GM12864 (cell line): Measurements from ENCODE around the gene RALGPS1.

Experiments
- DNase-seq: peaks from one replicate; pipeline ENCODE4 v3.0.0-alpha.2; 2011; ENCODE audit warnings: low read depth
- H3K4me3 ChIP-seq: 2 replicates; pipeline ENCODE4 v1.5.1; 2011; ENCODE audit warnings: mild to moderate bottlenecking, low read depth, low read length, control low read depth
- CTCF ChIP-seq: IDR thresholded peaks from 2 replicates; pipeline ENCODE4 v1.5.1; 2011; ENCODE audit warnings: low read depth, mild to moderate bottlenecking, moderate library complexity, low read length, control low read depth, inconsistent platforms; ENCODE audit errors: missing control alignments

Gene RALGPS1

DNA sequence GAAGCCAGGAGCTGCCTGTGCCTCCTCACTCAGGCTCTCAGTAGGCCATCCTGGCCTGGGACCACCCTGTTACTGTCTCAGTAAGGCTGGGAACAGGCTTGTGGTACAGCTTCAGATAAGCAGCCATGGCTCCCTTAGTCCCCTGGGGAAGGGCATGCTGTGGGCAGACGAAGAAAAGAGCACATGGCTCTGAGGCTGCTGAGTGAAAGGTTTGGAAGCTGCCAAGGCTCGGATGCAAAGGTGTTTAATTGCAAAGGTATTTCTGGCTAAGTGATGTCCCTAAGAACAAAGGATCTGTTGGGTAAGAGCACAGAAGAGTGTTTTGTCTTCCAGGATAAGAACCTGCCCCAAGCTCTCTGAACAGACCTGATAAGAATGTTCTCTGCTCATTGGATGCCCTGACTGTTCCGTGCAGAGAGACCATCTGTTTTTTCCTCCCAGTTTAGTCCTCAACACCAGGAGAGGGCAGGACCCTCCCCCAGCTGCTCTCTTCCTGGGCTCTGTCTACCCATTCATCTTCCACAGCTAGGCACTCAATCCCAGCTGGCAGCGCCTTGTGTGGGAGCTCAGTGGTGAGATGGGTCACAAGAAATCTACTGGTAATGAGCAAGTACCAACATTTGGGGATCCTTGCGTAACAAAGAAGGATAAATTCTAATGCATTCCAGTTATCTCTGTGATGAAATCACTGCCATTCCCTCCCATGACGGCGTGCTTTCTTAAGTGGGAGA, 190.2 kb downstream of the RALGPS1 start:
- DNase-seq, result no peak
- no peak for TF ChIP-seq CTCF

DNA sequence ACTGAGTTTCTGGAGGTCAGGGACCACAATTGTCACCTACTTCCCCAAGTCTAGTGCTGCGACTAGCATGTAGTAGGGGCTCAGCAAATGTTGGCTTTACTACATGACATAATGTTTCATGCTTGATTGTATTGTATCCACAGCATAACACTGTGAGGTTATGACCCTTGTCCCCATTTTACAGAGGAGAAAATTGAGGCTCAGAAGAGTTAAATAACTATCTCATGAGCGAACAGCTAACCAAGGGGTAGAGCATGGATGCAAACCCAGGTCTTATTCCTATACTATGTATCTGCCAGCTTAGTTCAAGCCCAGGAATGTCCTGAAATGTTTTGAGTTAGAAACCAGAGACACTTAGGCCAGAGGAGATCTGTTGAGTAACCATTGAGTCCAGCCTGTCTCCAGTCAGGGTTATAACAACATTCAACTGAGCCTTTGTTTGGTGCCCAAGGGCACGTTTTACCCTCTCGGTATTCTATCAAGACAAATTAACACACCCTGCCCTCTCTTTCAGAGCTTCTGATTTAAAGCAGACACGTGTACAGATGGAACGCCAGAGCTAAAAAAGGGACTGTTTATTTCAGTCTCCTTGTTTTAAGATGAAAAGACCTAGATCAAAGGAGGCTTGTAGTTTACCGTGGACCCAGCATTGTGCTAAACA, 191.4 kb downstream of the RALGPS1 start:
- H3K4me3 ChIP-seq, result no peak overlapping the region
- TF ChIP-seq CTCF, result no peak
- DNase-seq, result no peak

More for the DNA sequence above, 190.2 kb downstream of the RALGPS1 start:
- H3K4me3 ChIP-seq, result no peak overlapping the region

GRCh38 chr9:127106466-127106855, 191.9 kb downstream of the RALGPS1 start:
- no peak for DNase-seq

DNA sequence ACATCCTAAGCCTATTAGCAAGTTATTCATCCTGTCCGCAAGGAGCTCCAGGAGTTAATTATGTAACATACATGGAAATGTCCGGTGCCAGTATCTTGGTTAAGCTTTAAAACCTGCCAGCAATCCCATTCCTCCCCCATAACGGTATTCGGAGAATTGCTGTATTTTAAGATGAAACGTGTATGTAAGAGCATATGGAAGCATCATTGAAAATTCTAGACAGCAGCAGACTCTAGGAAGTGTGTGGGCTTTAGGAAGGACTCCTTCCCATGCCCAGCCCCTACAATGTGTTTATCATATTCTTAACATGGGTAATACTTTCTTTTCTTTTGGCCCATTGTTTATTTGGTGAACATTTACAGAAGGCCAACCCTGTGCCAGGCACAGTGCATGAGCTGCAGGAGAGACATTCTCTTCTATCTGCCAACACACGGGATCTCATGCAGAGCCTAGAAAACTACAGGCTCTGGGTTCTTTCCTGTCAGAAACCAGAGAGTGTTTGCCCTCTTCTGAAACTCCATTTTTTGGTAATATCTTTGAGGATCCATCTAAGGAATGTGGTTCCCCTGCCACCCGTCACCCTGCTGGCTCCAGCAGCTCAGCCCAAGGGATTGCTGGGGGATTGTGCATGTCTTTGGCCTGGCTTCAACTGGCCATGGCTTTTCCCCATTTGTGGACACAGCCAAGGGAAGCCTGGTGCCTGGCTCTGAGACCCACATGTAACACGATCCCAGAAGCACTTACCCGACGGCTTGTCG, 192.8 kb downstream of the RALGPS1 start:
- no peak for DNase-seq
- TF ChIP-seq CTCF, result no peak
- no peak overlapping the region for H3K4me3 ChIP-seq

More at GRCh38 chr9:127106466-127106855, 191.9 kb downstream of the RALGPS1 start:
- no peak overlapping the region for H3K4me3 ChIP-seq
- TF ChIP-seq CTCF, result no peak

GRCh38 chr9:127107929-127108876, 193.6 kb downstream of the RALGPS1 start:
- no peak for TF ChIP-seq CTCF
- H3K4me3 ChIP-seq, result no peak overlapping the region
- DNase-seq, result no peak

GRCh38 chr9:127109212-127109711, 194.7 kb downstream of the RALGPS1 start:
- no peak overlapping the region for H3K4me3 ChIP-seq
- no peak for DNase-seq
- TF ChIP-seq CTCF, result no peak
